H1 (cell line): ENCODE data around the gene ARHGAP10. TPM values are rescaled to one million over a fixed set of nuclear protein-coding genes. Genes with fewer than 3 reads are reported as not detected.
A peak's percentile ranks its signal among the peaks of the same experiment; 100 is the strongest.

Experiments
- CTCF ChIA-PET: fragments of 300-600 bp; sonication (Branson Sonifier 250); formaldehyde crosslinking; loops from one replicate; lab custom pipeline; 2021; ENCODE audit not compliant: partially characterized antibody; lab: Charles Lee
- POLR2A ChIA-PET: fragments of 300-600 bp; sonication (Branson Sonifier 250); formaldehyde crosslinking; loops from one replicate; lab custom pipeline; 2021; ENCODE audit warnings: inconsistent platforms; ENCODE audit not compliant: partially characterized antibody; lab: Charles Lee
- DNase-seq, 2 experiments: peaks; one replicate each; pipeline versions ENCODE4 v3.0.0 to v3.0.0-alpha.2; 2010 to 2022; ENCODE audit warnings: low spot score in 2 of 2, low read depth in 1 of 2, mixed read lengths in 1 of 2
- FAIRE-seq: peaks from 2 replicates; lab custom pipeline; 2011; peaks lifted over from hg19 to GRCh38; lab: Jason Lieb, UNC
- H2AFZ ChIP-seq: 2 replicates; pipeline ENCODE4 v1.8.1; 2012; ENCODE audit warnings: low read length, inconsistent platforms
- H2AK5ac ChIP-seq: 2 replicates; pipeline ENCODE4 v1.6.1; 2013; ENCODE audit warnings: low read depth, low read length
- H2BK120ac ChIP-seq: replicated peaks from 2 replicates; pipeline ENCODE3; 2013; ENCODE audit warnings: low read depth, low read length, inconsistent platforms
- H2BK12ac ChIP-seq: 2 replicates; pipeline ENCODE4 v1.6.1; 2013; ENCODE audit warnings: low read depth, low read length
- H2BK15ac ChIP-seq: 2 replicates; pipeline ENCODE4 v1.6.1; 2013; ENCODE audit warnings: low read length
- H2BK20ac ChIP-seq: 2 replicates; pipeline ENCODE4 v1.6.1; 2013; ENCODE audit warnings: low read length
- H2BK5ac ChIP-seq: 2 replicates; pipeline ENCODE4 v1.6.1; 2013; ENCODE audit warnings: low read depth, low read length
- H3K14ac ChIP-seq: 2 replicates; pipeline ENCODE4 v1.6.1; 2013; ENCODE audit warnings: inconsistent platforms; ENCODE audit not compliant: insufficient read length
- H3K18ac ChIP-seq: 2 replicates; pipeline ENCODE4 v1.6.1; 2013; ENCODE audit warnings: low read length; ENCODE audit errors: extremely low read depth
- H3K23ac ChIP-seq: 2 replicates; pipeline ENCODE4 v1.6.1; 2013; ENCODE audit warnings: inconsistent platforms; ENCODE audit not compliant: insufficient read length
- H3K23me2 ChIP-seq: 2 replicates; pipeline ENCODE4 v1.6.1; 2013; ENCODE audit warnings: low read depth, low read length
- H3K27ac ChIP-seq: 2 replicates; pipeline ENCODE4 v1.6.1; 2011; ENCODE audit warnings: low read depth, low read length, inconsistent platforms
- H3K27me3 ChIP-seq, 4 experiments: replicated peaks in 1 of 4; 1 replicate in 1 of 4; 2 replicates in 3 of 4; pipeline versions ENCODE4 v1.6.1 to v1.8.1; 2011 to 2013; ENCODE audit warnings: low read length in 3 of 4, mild to moderate bottlenecking in 3 of 4, inconsistent platforms in 2 of 4, mixed read lengths in 2 of 4, moderate library complexity in 1 of 4; ENCODE audit not compliant: control insufficient read depth in 3 of 4, insufficient read depth in 3 of 4; ENCODE audit errors: extremely low read depth in 1 of 4
- H3K36me3 ChIP-seq, 4 experiments: 2 replicates each; pipeline versions ENCODE4 v1.6.1 to v1.8.1; 2011 to 2013; ENCODE audit warnings: mild to moderate bottlenecking in 4 of 4, low read length in 3 of 4, moderate library complexity in 2 of 4, control low read depth in 1 of 4, inconsistent platforms in 1 of 4; ENCODE audit not compliant: insufficient read depth in 4 of 4, control insufficient read depth in 2 of 4
- H3K4ac ChIP-seq: replicated peaks from 2 replicates; pipeline ENCODE3; 2013; ENCODE audit warnings: low read length, low read depth, mixed read lengths, inconsistent platforms; ENCODE audit not compliant: insufficient read length
- H3K4me1 ChIP-seq, 4 experiments: replicated peaks in 1 of 4; 1 replicate in 1 of 4; 2 replicates in 3 of 4; pipeline versions ENCODE4 v1.6.1 to v1.8.1; 2011 to 2013; ENCODE audit warnings: low read length in 3 of 4, inconsistent platforms in 2 of 4, mixed read lengths in 1 of 4; ENCODE audit not compliant: insufficient read depth in 4 of 4, control insufficient read depth in 3 of 4
- H3K4me2 ChIP-seq, 2 experiments: 2 replicates each; pipeline versions ENCODE4 v1.6.1 to v1.8.1; 2011 to 2013; ENCODE audit warnings: low read depth in 2 of 2, low read length in 2 of 2, control low read depth in 1 of 2, inconsistent platforms in 1 of 2, mild to moderate bottlenecking in 1 of 2; ENCODE audit not compliant: insufficient read depth in 1 of 2
- H3K4me3 ChIP-seq, 4 experiments: fragments of 200-600, 300-600 bp in 1 of 4; sonication (generic), shearing (Covaris generic), sonication (Bioruptor Twin) in 1 of 4; 2 replicates each; pipeline versions ENCODE4 v1.5.1 to v1.8.1; 2011 to 2016; ENCODE audit warnings: low read length in 4 of 4, low read depth in 3 of 4, control low read depth in 2 of 4, inconsistent platforms in 2 of 4, mild to moderate bottlenecking in 2 of 4, mixed read lengths in 1 of 4, moderate library complexity in 1 of 4; ENCODE audit not compliant: insufficient read depth in 2 of 4; ENCODE audit errors: extremely low read depth in 1 of 4
- H3K56ac ChIP-seq: replicated peaks from 2 replicates; pipeline ENCODE3; 2013; ENCODE audit warnings: low read depth, mild to moderate bottlenecking, mixed read lengths, low read length, inconsistent platforms; ENCODE audit not compliant: insufficient read length
- H3K79me1 ChIP-seq: 2 replicates; pipeline ENCODE4 v1.6.1; 2013; ENCODE audit warnings: low read depth, low read length, control low read depth
- H3K79me2 ChIP-seq, 2 experiments: 2 replicates each; pipeline versions ENCODE4 v1.6.1 to v1.8.1; 2012 to 2013; ENCODE audit warnings: low read length in 2 of 2, mild to moderate bottlenecking in 2 of 2, inconsistent platforms in 1 of 2; ENCODE audit not compliant: insufficient read depth in 2 of 2, control insufficient read depth in 1 of 2
- H3K9ac ChIP-seq, 4 experiments: replicated peaks in 1 of 4; 1 replicate in 1 of 4; 2 replicates in 3 of 4; pipeline versions ENCODE4 v1.6.1 to v1.8.1; 2011 to 2013; ENCODE audit warnings: low read depth in 3 of 4, low read length in 3 of 4, control low read depth in 2 of 4, mild to moderate bottlenecking in 2 of 4, moderate library complexity in 2 of 4, inconsistent platforms in 1 of 4; ENCODE audit errors: extremely low read depth in 1 of 4
- H3K9me3 ChIP-seq, 2 experiments: 2 replicates each; pipeline versions ENCODE4 v1.6.1 to v1.8.1; 2012 to 2013; ENCODE audit warnings: mild to moderate bottlenecking in 2 of 2, moderate library complexity in 2 of 2, control low read depth in 1 of 2, inconsistent platforms in 1 of 2, low read depth in 1 of 2, low read length in 1 of 2, mixed read lengths in 1 of 2; ENCODE audit not compliant: insufficient read depth in 2 of 2
- H4K20me1 ChIP-seq, 2 experiments: replicated peaks in 1 of 2; 2 replicates each; pipeline versions ENCODE3 to v1.8.1; 2011 to 2013; ENCODE audit warnings: inconsistent platforms in 2 of 2, low read length in 2 of 2, mild to moderate bottlenecking in 1 of 2; ENCODE audit not compliant: insufficient read depth in 2 of 2, control insufficient read depth in 1 of 2
- H4K5ac ChIP-seq: 2 replicates; pipeline ENCODE4 v1.6.1; 2013; ENCODE audit warnings: low read length, low read depth, mixed read lengths, inconsistent platforms; ENCODE audit not compliant: insufficient read length
- H4K8ac ChIP-seq: 2 replicates; pipeline ENCODE4 v1.8.0; 2013; ENCODE audit warnings: mild to moderate bottlenecking, moderate library complexity, low read length, inconsistent platforms; ENCODE audit not compliant: insufficient read depth; ENCODE audit errors: extremely low read depth
- H4K91ac ChIP-seq: replicated peaks from 2 replicates; pipeline ENCODE3; 2013; ENCODE audit warnings: low read length, mixed read lengths, inconsistent platforms; ENCODE audit not compliant: insufficient read length
- TCF12 ChIP-seq: IDR thresholded peaks from 2 replicates; pipeline ENCODE4 v1.6.1; 2011; ENCODE audit warnings: low read depth, mild to moderate bottlenecking, low read length
- TEAD4 ChIP-seq: IDR thresholded peaks from 2 replicates; pipeline ENCODE4 v1.6.1; 2012; ENCODE audit warnings: low read depth, low read length, inconsistent platforms, mixed read lengths
- WGBS, 2 experiments: shearing (Covaris generic) in 1 of 2; methylation state at CpG; one replicate each; pipeline versions ENCODE4 v1.1.6 to v1.1.7; 2013 to 2015; ENCODE audit warnings: low lambda C conversion rate in 2 of 2, mixed read lengths in 2 of 2, inconsistent platforms in 1 of 2, low coverage in 1 of 2, missing lambda C conversion rate in 1 of 2; ENCODE audit not compliant: insufficient replicate concordance in 2 of 2, insufficient coverage in 1 of 2, insufficient read length in 1 of 2; ENCODE audit errors: extremely low coverage in 1 of 2, missing lambda C conversion rate in 1 of 2; 5-methylcytosine and 5-hydroxymethylcytosine counted together
- polyA plus RNA-seq, 7 experiments: library from polyadenylated mRNA; depleted of rRNA in 3 of 7; stranded (reverse) in 5 of 7; unstranded in 2 of 7; fragments of >200 nt in 5 of 7; fragments of 200-250 nt in 2 of 7; gene quantifications; 1 replicate in 5 of 7; 2 replicates in 1 of 7; 4 replicates in 1 of 7; pipeline versions ENCODE4 v1.2.1 to v1.2.3, GENCODE V29; 2011 to 2013; ENCODE audit warnings: missing spikeins in 2 of 7, mixed read lengths in 2 of 7
- total RNA-seq: library from RNA; stranded (reverse); fragmentation: NEBNext Ultra II Directional; extraction: Animal tissue kit (Norgen Biotek cat#: 25700); gene quantifications from 2 replicates; pipeline ENCODE4 v1.2.1, GENCODE V29; 2021

ARHGAP10 gene
- total and polyA plus RNA-seq, 2 of the 8 experiments (the other 6 are each of a cell fraction or from before 2014, with no cell fraction given): 3.7 to 6.1 TPM

- Histone ChIP-seq H3K23me2 (no peaks in the 10 kb centered on the region), H2BK20ac (no peak overlapping the region), H3K4me2 (no peak overlapping the region), H3K79me1 (no peaks in the 10 kb centered on the region), H3K23ac (no peak overlapping the region), H3K79me2 (no peaks in the 10 kb centered on the region), H3K4me1 (0 out of 7 replicates have a peak, but pooled peaks cover 0 to 3% (median 0%) of the 10 kb centered on the region in 4 experiments), H2BK120ac (no peak overlapping the region), H4K91ac (no peak overlapping the region), H2AK5ac (no peak overlapping the region), H4K20me1 (no peaks in the 10 kb centered on the region), H3K56ac (no peak overlapping the region), H3K4ac (no peak overlapping the region), H3K9me3 (no peaks in the 10 kb centered on the region), H3K27me3 (no peaks in the 10 kb centered on the region), H2AFZ (no peak overlapping the region), H3K9ac (no peak overlapping the region), H3K14ac (no peak overlapping the region), H2BK15ac (no peak overlapping the region), H2BK12ac (no peak overlapping the region), H3K4me3 (no peak overlapping the region), H4K8ac (no peak overlapping the region), H3K36me3 (no peaks in the 10 kb centered on the region), H2BK5ac (no peak overlapping the region), H3K27ac (no peak overlapping the region), H4K5ac (no peak overlapping the region), H3K18ac (no peak overlapping the region)
- FAIRE-seq (no peak), DNase-seq (no peak)
- POLR2A ChIA-PET: no interaction called here
- 56% methylated on average over 2 of the region's 2 CpGs; no CpG with 5 or more reads in 1 of the 2 experiments for WGBS, 2 experiments
- TF ChIP-seq TCF12 (no peak), TEAD4 (0 out of 2 replicates have a peak, but pooled peaks have one; percentile 45)
- CTCF ChIA-PET: interaction anchor here (1.0 to 2.8 kb wide), 2 partner anchors 30 kb away, joined by 3 to 11 read pairs; no protein-coding TSS in a partner anchor
Measured at GRCh38 chr4:148015058-148015457, 283.2 kb downstream of the ARHGAP10 start.
